GM19328 (cell line): ENCODE results near the gene MAN2B2.
"Not testable (repeated sequence)": the region's sequence is repeated elsewhere in the genome, so short reads cannot be mapped to it uniquely, and the experiment has no call there.

ENCODE experiments used
- ATAC-seq: cut with Tn5 transposase; IDR thresholded peaks from one replicate; pipeline ENCODE4 v1.9.1; 2021; ENCODE audit warnings: mild to moderate bottlenecking, moderate library complexity; ENCODE audit not compliant: unreplicated experiment

Gene MAN2B2

DNA sequence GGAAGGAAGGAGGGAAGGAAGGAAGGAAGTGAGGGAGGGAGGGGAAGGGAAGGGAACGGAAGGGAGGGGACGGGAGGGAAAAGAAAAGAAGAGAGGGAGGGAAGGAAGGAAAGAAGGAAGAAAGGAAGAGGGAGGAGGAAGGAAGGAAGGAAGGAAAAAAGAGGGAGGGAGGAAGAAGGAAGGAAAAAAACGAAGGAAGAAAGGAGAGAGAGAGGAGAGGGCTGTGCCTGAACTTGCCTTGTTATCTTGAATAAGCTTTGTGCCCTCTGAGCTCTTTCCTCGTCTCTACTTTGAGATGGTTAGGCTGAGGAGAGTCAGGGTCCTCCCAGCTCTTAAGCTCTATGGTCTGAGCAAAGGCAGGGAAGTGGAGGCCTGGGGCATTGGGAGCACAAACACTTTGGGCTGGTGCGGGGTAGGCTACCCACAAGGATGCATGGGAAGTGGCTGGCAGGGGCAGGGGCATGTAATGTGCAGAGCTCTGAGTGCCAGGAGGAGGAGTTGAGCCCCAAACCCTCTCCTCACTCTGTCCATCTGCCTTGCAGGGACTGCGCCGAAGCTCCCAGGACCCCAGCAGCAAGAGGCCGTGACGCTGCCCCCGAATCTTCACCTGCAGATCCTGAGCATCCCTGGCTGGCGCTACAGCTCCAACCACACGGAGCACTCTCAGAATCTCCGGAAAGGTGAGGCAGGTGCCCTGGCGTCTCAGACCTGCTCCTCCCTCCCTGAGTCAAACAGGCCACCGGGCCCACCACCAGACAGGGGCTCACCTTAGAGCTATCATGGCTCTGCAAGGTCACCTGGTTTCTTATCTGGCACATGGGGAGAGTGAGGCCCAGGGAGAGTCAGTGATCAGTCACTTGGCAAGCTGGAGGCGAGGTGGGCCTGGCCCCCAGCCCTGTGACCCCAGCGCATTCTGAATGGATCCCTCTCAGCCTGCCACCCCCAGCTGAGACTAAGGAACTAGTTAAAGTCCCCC is 39.0 kb downstream of the MAN2B2 start:
- ATAC-seq, result no peak

DNA sequence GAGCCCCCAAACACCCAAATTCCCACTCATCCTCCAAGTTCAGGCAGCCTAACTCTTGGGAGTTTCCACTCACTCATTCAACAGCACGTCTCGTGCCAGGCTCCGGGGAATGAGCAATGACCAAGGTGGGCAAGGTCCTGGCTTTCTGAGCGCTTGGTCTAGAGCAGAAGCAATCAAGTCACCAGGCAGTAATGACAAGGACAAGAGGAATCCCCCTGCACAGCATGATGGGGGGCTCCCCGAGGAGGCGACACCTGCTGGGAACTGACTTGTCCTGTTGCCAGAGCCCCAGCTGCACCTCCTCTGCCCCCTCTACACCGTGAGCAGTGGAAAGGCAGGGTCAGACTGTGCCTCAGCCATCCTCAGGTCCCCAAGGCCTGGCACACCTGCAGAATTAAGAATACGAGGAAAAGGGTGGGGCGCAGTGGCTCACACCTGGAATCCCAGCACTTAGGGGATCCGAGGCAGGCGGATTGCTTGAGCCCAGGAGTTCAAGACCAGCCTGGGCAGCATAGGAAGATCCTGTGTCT is 39.8 kb downstream of the MAN2B2 start:
- no peak for ATAC-seq

DNA sequence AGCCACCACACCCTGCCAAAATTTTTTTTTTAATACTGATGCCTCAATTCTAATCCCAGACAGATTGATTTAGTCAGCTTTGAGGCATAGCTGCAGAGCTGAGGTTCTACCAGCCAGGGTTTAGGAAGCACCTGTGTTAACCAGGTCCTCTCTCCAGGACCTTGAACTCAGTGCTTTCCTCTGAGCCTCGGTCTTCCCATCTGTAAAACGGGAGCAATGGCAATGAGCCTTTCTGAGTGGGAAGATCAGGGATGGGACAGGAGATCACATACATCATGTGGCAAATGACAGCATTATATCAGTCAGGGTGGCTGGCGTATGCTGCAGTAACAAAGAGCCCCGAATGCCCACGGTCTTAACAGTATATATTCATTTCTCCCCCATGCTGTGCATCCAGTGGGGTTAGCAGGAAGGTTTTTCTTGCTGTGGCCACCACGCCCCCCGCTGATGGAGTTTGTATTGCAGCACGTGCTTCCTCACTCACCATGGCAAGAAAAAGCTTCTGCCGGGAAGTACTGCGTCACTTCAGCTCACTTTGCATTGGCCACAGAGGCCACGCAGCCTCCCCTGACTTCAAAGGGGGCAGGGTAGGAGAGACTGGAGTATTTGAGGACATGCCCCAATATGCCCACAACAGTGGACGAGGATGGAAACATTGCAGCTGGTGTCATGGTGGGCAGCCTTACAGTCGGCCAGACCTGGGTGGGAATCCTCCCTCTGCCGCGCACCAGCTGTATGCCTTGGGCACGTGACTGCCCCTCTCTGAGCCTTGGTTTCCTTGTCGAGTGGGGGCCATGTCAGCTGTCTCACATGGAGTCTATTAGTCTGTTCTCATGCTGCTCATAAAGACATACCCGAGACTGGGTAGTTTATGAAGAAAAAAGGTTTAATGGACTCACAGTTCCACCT is 41.4 kb downstream of the MAN2B2 start:
- ATAC-seq, result no peak

DNA sequence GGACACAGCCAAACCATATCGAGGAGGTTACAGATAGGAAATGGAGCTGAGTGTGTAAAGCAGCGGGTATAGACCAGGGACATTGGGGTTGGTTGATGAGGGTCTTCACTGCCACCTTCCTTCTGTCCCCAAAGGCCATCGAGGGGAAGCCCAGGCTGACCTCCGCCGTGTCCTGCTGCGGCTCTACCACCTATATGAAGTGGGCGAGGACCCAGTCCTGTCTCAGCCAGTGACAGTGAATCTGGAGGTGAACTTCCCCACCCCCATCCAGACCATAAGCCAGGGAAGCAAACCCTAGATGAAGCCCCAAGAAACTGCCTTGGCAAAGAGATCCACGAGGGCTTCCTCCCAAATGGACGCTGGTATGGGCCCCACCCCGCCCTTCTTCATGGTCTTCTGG is 42.3 kb downstream of the MAN2B2 start:
- ATAC-seq, result no peak

DNA sequence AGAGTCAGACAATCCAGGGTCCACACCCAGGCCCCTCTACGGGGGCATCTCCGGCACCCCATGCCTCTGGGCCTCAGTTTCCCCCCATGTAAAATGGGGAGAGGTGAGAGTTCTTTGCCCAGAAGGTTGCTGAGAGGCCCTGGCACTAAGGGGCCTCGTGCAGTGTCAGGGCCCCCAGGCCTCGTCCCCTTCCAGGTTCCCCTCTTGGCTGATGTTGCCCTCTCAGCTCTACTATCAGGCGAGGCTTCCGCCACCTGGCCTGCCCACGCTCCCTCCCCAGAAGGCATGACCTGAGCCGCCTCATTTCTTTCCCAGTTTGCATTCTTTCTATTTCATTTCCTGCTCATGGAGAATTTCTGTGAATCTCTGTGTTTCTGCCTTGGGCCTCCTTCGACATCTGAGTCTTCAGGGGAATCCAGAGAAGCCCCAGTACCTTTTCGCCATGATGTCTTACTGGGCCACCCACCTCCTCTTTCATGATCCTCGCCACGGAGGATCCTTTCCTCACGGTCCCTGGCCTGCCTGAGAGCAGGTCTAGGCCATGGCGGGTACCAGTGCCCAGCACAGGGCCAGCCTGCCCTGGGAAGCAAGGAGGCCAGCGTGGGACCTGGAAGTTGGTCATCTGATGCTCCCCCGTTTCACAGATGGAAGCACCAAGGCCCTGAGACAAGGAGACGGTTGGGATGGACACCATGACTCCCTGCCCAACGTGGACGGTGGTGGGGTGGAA is 43.6 kb downstream of the MAN2B2 start:
- ATAC-seq, result no peak

DNA sequence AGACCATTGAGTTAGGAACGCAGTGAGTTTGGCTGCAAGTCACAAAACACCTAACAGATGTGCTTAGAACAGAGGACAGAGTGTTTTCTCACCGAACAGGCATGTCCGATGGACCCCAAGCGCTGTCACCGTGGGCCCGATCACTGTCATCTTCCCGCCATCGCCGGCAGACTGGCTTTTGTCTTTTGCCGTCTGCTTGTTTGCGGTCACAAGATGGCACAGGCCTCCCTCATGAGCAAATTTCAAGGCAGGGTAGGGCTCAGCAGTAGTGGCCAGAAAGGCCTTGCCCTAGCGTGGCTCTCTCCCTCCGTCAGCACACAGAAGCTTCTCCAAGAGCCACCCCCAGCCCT is 44.1 kb downstream of the MAN2B2 start:
- no peak for ATAC-seq

DNA sequence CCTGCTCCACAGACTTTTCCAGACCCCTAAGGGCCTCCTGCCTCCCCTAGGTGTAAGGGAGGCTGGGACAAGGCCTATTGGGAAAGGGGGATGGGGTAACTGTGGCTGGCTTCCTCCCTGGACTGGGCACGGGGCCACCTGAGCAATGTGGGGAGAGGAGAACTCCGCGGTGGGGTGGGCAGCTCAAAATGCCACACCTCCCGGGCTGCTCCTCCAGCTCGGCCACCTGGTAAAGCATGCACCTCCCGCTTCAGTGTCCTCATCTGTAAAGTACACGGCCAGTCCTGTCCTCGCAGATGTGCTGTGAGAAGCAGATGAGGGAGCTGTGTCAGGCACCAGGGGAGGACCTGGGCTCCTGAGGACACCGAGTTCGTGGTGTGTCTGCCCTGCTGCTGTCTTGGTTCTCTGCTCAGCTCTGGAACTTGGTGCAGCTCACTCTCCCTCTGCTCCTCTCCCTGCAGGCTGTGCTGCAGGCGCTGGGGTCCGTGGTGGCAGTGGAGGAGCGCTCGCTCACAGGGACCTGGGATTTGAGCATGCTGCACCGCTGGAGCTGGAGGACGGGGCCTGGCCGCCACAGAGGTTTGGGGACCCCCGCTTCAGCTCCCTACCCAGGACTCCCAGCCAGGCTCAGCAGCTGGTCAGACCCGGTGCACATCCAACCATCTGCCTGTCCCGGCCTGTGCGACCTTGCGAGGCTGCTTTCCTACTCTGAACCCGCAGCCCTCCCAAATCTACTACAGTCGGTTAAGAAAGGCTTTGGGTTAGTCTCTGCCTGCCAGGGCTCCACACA is 44.7 kb downstream of the MAN2B2 start:
- ATAC-seq, result no peak

DNA sequence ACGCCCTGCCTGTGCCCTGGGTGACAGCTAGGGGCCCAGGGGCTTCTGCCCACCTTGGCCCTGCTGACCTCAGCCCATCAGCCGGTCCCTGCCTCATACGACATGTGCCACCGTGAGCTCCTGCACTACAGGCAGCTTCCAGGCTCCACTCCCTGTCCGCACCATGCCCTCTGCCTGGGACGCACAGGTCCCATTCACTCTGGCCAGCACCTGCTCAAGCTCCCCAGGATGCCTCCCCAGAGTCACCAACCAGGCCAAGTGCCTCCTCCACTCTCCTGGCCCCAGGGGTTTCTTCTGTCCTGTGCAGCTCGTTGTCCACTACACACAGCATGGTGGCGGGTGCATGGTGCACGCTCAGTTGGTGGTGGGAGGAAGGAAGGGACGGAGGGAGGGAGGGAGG is 45.3 kb downstream of the MAN2B2 start:
- ATAC-seq, result no peak

DNA sequence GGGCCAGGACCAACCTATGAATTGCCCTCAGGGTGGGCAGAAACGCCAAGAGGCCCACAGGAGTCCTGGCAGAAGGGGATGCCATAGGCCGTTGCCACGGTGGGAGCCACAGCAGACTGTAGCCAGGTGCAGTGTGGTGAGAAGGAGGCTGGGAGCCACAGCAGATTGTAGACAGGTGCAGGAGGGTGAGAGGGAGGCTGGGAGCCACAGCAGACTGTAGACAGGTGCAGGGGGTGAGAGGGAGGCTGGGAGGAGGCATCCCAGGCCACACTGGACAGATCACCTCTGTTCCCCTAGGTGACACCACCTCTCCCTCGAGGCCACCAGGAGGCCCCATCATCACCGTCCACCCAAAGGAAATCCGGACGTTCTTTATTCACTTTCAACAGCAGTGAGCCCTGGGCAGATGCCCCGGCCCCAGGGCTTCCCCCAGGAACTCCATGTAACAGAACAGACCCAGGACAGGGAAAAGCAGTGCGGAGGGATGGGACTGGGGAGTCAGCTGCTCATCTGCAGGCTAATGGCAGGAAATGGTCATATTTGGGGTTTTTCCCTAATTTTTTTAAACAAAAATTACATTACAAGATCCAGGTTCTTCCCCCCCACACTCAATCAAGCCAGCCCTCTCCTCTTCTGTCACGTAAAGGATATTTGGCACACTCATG is 46.0 kb downstream of the MAN2B2 start:
- no peak for ATAC-seq

DNA sequence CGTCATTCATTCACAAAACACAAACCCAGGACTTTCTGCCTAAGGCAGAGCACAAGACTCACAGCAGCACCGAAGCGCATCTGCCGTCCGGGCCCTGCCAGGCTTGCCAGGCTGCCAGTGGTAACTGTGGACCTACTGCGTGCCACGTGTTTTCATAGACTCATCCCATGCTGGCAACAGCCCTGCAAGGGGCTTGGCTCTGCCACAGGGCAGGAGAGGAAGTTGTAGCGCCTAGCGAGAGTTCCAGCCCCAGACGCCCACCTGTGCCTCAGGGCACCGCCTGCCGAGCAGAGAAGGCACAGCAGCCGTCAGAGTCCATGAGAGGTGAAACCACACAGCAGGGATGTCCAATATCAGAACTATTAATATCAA is 46.6 kb downstream of the MAN2B2 start:
- no peak for ATAC-seq

DNA sequence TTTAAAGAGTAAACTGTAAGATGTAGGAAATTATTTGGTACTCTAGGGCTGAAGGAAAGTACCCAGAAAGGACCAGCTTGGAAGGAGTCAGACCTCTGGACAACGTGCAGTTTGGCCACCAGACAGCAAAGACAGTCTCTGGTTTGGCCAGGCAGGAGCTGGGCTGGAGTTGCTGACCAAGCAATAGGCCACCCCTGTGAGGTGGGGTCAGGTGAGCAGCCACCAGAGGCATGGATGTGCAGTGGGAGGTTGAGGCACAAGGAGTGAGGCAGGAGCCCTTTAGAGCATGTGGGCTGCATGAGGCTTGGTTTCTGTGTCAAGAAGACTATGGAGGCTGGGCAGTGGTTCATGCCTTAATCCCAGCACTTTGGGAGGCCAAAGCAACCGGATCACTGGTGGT is 47.8 kb downstream of the MAN2B2 start:
- ATAC-seq, result no peak

DNA sequence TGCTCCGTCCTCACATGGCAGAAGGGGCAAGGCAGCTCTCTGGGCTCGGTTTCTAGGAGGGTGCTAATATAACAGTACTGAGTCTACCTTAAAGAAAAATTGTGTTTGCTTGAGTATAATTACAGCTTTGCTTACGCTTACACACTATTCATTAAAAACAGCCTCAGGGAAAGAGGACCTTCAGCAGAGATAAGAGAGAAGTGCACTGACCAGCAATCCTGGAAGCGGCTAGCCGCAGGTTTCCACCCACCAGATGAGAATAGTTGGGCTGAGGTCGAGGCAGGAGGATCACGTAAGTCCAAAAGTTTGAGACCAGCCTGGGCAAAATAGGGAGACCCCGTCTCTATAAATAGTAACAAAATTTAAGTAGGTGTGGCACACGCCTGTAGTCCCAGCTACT is 50.3 kb downstream of the MAN2B2 start:
- no peak for ATAC-seq

DNA sequence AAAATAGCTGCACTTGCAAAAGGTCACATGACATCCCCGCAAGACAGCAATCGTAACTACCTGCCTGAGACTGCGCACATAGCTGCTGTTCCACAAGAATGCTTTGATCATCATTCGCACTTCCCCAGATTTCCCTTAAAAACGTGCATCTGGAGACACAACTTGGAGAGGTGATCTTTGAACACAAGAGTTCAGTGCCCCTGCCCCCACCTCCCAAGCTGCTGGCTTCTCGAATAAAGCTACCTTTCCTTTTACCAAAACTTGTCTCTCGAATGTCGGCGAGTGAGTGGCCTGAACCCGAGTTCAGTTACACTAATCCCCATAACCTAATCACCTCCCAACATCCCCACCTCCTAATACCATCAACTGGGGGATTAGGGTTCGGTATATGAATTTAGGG is 51.1 kb downstream of the MAN2B2 start:
- no peak for ATAC-seq

DNA sequence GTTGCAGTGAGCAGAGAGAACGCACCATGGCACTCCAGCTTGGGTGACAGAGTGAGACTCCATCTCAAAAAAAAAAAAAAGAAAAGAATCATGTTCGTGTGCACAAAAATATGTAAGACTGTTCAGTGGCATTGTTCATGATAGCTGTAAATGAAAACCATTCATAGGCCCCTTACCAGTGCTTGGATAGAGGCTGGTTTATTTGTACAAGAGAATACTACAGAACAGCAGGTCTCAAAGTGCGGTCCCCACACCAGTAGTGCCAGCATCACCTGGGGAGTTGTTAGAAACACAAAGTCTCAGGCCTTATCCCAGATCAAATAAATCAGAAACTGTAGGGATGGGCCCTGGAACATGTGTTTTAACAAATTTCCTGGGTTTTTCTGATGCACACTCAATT is 52.8 kb downstream of the MAN2B2 start:
- no peak for ATAC-seq

DNA sequence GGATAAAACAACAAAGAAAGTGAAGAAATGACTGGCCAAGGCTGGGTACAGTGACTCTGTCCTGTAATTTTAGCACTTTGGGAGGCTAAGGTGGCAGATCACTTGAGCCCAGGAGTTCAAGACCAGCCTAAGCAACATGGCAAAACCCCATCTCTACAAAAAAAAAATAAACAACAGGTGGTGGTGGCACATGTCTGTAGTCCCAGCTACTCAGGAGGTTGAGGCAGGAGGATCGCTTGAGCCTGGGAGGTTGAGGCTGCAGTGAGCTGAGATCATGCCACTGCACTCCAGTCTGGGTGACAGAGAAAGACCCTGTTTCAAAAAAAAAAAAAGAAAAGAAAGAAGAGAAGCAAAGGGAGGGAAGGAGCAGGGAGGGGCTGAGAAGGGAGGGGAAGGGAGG is 53.5 kb downstream of the MAN2B2 start:
- not testable (repeated sequence) for ATAC-seq

DNA sequence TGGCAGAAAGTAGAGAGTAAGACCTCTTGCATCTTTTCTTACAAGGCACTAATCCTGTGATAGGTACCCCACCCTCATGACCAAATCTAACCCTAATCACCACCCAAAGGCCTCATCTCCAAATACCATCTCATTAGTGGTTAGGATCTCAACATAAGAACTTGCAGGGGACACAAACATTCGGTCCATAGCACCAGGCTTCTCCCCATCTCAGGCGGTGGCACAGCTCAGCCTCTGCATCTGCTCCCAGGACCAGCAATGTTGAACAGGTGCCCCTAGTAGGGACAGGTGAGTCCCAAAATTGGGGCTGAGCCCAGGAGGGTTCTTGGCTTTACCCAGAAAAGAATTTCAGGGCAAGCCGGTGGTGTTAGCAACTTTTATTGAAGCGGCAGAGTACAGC is 57.1 kb downstream of the MAN2B2 start:
- no peak for ATAC-seq

DNA sequence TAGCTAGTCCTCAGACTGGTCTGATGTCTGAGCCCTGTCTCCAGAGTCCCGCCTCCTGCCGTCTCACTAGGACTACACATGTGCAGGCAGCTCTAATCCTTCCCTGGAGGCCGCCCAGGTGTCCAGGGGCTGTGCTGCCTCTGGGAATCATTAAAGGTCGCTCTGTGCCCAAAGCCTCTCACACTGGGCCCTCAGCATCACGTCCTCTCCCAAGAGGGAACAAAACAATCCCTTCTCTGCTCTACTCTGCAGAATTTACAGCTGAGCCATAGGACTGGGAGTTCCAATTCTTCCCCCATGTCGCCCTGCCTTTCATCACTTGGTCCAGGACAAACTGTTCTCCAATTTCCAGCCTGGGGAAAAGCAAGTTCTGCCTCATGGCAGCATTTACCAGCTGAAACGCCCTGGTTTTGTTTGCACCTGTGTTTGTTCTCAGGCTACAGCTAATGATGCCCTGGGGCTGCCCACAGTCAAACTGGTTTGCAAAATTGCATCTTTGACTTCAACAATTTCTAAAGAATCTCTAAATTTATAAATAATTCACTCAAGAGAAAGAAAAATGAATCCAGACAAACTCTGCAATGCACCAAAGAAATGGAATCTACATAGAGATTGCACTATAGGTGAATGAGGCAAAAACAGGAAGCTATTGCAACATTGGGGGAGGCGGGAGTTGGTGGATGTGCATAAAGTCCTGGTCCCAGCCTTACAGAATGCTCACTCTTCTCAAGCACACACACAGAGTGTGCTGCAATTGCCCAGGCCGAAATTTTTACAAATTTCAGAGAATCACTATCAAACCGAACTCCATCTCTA is 58.3 kb downstream of the MAN2B2 start:
- no peak for ATAC-seq

DNA sequence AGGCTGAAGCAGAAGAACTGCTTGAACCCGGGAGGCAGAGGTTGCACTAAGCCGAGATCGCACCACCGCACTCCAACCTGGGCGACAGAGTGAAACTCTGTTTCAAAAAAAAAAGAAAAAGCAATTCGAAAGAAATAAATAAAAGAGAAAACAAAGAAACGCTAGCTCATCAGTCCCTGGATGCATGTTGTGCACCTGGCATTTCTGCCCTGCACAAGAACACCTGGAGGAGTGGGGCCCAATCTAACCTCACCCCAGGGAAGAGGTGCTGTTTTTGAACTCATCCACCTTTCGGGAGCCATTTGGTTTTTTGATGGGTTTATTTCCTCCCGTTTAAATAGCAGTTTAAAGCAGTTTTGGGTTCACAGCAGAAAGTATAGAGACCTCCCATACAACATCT is 59.8 kb downstream of the MAN2B2 start:
- ATAC-seq, result no peak

DNA sequence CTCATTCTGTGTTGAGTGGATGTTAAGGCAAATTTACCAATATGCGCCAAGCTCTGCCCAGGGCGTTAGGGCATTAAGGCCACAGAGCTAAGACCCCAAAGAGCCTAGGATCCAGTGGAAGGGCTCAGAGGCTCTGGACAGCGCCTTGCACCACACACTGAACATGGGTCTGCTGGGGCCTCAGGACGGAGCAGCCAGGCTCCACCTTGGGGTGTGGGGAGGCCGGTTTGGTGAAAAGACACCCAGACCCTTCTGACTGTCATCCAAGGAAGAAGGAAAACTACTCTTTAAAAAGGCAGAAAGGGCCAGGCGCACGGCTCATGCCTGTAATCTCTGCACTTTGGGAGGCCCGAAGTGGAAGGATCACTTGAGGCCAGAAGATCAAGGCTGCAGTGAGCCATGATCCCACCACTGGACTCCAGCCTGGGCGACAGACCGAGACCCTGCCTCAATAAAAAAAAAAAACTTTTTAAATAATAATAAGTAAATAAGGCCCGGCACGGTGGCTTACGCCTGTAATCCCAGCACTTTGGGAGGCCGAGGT is 64.2 kb downstream of the MAN2B2 start:
- ATAC-seq, result no peak
